ENCODE results near the gene PLEKHO2.

DNA sequence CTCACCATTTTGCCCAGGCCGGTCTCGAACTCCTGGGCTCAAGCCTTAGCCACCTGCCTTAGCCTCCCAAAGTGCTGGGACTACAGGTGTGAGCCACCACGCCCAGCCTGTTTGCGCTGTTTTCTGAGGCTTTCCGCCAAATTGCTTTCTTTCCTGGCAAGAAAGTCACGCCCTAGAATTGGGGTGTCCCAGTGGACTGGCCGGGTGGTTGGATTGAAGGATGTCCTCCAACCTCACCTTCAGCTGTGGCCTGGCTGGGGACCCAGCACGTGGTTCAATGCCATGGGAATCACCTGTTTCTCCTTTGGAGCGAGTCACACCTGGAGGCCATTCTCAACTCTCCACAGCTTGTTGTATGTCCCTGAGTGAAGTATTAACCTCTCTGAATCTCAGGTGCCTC, 64.2 kb downstream of the PLEKHO2 start:
- TF ChIP-seq, protein P1, sequence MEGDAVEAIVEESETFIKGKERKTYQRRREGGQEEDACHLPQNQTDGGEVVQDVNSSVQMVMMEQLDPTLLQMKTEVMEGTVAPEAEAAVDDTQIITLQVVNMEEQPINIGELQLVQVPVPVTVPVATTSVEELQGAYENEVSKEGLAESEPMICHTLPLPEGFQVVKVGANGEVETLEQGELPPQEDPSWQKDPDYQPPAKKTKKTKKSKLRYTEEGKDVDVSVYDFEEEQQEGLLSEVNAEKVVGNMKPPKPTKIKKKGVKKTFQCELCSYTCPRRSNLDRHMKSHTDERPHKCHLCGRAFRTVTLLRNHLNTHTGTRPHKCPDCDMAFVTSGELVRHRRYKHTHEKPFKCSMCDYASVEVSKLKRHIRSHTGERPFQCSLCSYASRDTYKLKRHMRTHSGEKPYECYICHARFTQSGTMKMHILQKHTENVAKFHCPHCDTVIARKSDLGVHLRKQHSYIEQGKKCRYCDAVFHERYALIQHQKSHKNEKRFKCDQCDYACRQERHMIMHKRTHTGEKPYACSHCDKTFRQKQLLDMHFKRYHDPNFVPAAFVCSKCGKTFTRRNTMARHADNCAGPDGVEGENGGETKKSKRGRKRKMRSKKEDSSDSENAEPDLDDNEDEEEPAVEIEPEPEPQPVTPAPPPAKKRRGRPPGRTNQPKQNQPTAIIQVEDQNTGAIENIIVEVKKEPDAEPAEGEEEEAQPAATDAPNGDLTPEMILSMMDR (conservative IDR thresholded peaks at IDR 0.05; ENCODE audit: low read depth in 2 of 2): no peak
- TF ChIP-seq EZH2 (IDR thresholded peaks at IDR 0.05; ENCODE audit: low read depth, unreplicated experiment) (no peak), POLR2AphosphoS5 (IDR thresholded peaks at IDR 0.05; ENCODE audit: low read depth) (no peak), CREB1 (CRISPR knock-in tag; IDR thresholded peaks at IDR 0.05; ENCODE audit: low read depth) (no peak), EZH2phosphoT487 (IDR thresholded peaks at IDR 0.05; ENCODE audit: unreplicated experiment) (no peak)
- TF ChIP-seq, protein P2, sequence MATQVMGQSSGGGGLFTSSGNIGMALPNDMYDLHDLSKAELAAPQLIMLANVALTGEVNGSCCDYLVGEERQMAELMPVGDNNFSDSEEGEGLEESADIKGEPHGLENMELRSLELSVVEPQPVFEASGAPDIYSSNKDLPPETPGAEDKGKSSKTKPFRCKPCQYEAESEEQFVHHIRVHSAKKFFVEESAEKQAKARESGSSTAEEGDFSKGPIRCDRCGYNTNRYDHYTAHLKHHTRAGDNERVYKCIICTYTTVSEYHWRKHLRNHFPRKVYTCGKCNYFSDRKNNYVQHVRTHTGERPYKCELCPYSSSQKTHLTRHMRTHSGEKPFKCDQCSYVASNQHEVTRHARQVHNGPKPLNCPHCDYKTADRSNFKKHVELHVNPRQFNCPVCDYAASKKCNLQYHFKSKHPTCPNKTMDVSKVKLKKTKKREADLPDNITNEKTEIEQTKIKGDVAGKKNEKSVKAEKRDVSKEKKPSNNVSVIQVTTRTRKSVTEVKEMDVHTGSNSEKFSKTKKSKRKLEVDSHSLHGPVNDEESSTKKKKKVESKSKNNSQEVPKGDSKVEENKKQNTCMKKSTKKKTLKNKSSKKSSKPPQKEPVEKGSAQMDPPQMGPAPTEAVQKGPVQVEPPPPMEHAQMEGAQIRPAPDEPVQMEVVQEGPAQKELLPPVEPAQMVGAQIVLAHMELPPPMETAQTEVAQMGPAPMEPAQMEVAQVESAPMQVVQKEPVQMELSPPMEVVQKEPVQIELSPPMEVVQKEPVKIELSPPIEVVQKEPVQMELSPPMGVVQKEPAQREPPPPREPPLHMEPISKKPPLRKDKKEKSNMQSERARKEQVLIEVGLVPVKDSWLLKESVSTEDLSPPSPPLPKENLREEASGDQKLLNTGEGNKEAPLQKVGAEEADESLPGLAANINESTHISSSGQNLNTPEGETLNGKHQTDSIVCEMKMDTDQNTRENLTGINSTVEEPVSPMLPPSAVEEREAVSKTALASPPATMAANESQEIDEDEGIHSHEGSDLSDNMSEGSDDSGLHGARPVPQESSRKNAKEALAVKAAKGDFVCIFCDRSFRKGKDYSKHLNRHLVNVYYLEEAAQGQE (IDR thresholded peaks at IDR 0.05; ENCODE audit: unreplicated experiment): no peak
